KMS-11 (cell line): ENCODE data around the gene ISG15.

ENCODE experiments used
- H2AFZ ChIP-seq: fragments of 200-600 bp; sonication (generic); 2 replicates; pipeline ENCODE4 v1.6.1; 2016; ENCODE audit warnings: antibody characterized with exemption, mixed run types, low read depth
- H3K27ac ChIP-seq: fragments of 200-600 bp; sonication (generic); 2 replicates; pipeline ENCODE4 v1.6.1; 2016; ENCODE audit warnings: mild to moderate bottlenecking, mixed run types
- H3K27me3 ChIP-seq: fragments of 200-600 bp; sonication (generic); 2 replicates; pipeline ENCODE4 v1.6.1; 2017; ENCODE audit warnings: mild to moderate bottlenecking, low read depth, mixed run types, moderate library complexity; ENCODE audit not compliant: insufficient read depth
- H3K36me3 ChIP-seq: fragments of 200-600 bp; sonication (generic); 2 replicates; pipeline ENCODE4 v1.6.1; 2017; ENCODE audit warnings: mild to moderate bottlenecking, mixed run types; ENCODE audit not compliant: insufficient read depth
- H3K4me1 ChIP-seq: fragments of 200-600 bp; sonication (generic); 2 replicates; pipeline ENCODE4 v1.6.1; 2016; ENCODE audit warnings: mild to moderate bottlenecking, low read depth, mixed run types; ENCODE audit not compliant: poor library complexity, severe bottlenecking
- H3K4me2 ChIP-seq: fragments of 200-600 bp; sonication (generic); 2 replicates; pipeline ENCODE4 v1.7.0; 2016; ENCODE audit warnings: mild to moderate bottlenecking, mixed run types
- H3K4me3 ChIP-seq: fragments of 200-600 bp; sonication (generic); IDR thresholded peaks from 2 replicates; pipeline ENCODE4 v1.6.1; 2017; ENCODE audit warnings: low read depth, low read length, mixed read lengths; ENCODE audit not compliant: insufficient read depth
- H3K79me2 ChIP-seq: fragments of 200-600 bp; sonication (generic); 2 replicates; pipeline ENCODE4 v1.6.1; 2016; ENCODE audit warnings: low read depth, mixed run types; ENCODE audit not compliant: insufficient read depth
- H3K9ac ChIP-seq: fragments of 200-600 bp; sonication (generic); 2 replicates; pipeline ENCODE4 v1.6.1; 2016; ENCODE audit warnings: mild to moderate bottlenecking, mixed run types
- H4K20me1 ChIP-seq: fragments of 200-600 bp; sonication (generic); 2 replicates; pipeline ENCODE4 v1.6.1; 2016; ENCODE audit warnings: mild to moderate bottlenecking, mixed run types; ENCODE audit not compliant: insufficient read depth
- TF ChIP-seq, protein P1 (sequence below): fragments of 200-600 bp; sonication (generic); conservative IDR thresholded peaks from 2 replicates; pipeline ENCODE4 v1.6.1; 2017; ENCODE audit warnings: low read depth, mild to moderate bottlenecking, antibody characterized with exemption, low read length, moderate library complexity, mixed read lengths

The ISG15 gene

DNA sequence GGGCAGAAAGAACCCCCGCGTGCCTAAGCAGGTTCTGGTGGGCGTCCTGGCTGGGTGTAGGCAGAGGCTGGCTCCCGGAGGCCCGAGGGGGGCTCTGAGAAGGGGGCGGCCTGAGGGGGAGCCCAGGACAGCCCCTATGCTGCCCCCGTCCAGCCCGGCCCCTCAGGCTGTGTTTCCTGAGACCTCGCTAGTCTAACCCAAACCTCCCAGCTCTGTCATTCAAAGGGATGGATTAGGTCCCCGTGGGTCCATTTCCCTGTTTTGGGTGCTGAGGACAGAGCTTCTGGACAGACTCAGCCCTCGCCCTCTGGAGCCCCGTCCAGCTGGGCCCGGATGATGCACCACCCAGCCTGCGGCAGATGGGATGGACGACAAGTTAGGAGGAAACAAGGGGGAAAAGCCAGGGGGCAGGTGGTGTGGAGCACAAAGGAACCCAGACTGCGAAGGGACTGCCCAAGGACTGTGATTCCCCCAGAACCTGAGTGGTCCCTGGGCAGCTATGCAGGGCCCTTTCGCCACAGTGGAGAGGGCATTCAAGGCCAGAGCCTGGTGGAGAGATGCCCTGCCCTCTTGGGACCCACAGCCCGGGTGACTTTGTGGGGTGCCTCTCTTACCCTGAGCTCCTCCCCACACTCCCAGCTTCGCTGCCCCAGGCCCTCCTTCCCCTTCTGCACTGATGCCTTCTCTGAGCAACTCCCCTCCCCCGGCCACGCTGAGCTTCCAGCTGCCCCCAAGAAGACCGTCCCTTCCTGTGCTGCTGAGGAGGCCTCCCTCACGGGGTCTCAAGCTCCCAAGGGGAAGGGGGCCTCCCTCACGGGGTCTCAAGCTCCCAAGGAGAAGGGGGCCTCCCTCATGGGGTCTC, 16.2 kb upstream of the ISG15 start:
- peaks cover 4% of the 10 kb centered on the region for H3K4me1 ChIP-seq
- no peak overlapping the region for H3K27ac ChIP-seq
- no peak overlapping the region for H3K4me2 ChIP-seq
- no peak overlapping the region for H2AFZ ChIP-seq
- H3K9ac ChIP-seq = no peak overlapping the region
- H3K36me3 ChIP-seq = no peaks in the 10 kb centered on the region
- no peaks in the 10 kb centered on the region for H4K20me1 ChIP-seq
- H3K79me2 ChIP-seq = no peaks in the 10 kb centered on the region
- TF ChIP-seq, protein P1, sequence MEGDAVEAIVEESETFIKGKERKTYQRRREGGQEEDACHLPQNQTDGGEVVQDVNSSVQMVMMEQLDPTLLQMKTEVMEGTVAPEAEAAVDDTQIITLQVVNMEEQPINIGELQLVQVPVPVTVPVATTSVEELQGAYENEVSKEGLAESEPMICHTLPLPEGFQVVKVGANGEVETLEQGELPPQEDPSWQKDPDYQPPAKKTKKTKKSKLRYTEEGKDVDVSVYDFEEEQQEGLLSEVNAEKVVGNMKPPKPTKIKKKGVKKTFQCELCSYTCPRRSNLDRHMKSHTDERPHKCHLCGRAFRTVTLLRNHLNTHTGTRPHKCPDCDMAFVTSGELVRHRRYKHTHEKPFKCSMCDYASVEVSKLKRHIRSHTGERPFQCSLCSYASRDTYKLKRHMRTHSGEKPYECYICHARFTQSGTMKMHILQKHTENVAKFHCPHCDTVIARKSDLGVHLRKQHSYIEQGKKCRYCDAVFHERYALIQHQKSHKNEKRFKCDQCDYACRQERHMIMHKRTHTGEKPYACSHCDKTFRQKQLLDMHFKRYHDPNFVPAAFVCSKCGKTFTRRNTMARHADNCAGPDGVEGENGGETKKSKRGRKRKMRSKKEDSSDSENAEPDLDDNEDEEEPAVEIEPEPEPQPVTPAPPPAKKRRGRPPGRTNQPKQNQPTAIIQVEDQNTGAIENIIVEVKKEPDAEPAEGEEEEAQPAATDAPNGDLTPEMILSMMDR = no peak
- H3K27me3 ChIP-seq = peaks cover 67% of the 10 kb centered on the region
- no peak overlapping the region for H3K4me3 ChIP-seq

DNA sequence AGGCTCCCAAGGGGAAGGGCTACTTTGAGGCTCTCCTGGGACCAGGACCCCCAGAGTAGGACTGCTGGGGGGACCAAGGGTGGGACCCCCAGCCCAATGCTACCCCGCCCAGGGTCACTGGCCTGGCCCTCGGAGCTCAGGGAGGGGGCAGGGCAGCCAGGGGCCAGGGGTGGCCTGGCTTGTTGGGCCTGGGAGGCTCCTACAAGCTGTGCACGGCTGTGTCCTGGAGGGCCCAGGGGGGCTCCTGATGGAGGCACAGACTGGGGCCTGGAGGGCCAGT, 15.6 kb upstream of the ISG15 start:
- Histone ChIP-seq H3K36me3 (no peaks in the 10 kb centered on the region), H2AFZ (no peak overlapping the region), H3K27me3 (peaks cover 66% of the 10 kb centered on the region), H4K20me1 (no peaks in the 10 kb centered on the region), H3K27ac (no peak overlapping the region), H3K4me3 (no peak overlapping the region), H3K4me1 (peaks cover 4% of the 10 kb centered on the region), H3K4me2 (no peak overlapping the region), H3K79me2 (no peaks in the 10 kb centered on the region), H3K9ac (no peak overlapping the region)
- TF ChIP-seq, protein P1 = no peak

DNA sequence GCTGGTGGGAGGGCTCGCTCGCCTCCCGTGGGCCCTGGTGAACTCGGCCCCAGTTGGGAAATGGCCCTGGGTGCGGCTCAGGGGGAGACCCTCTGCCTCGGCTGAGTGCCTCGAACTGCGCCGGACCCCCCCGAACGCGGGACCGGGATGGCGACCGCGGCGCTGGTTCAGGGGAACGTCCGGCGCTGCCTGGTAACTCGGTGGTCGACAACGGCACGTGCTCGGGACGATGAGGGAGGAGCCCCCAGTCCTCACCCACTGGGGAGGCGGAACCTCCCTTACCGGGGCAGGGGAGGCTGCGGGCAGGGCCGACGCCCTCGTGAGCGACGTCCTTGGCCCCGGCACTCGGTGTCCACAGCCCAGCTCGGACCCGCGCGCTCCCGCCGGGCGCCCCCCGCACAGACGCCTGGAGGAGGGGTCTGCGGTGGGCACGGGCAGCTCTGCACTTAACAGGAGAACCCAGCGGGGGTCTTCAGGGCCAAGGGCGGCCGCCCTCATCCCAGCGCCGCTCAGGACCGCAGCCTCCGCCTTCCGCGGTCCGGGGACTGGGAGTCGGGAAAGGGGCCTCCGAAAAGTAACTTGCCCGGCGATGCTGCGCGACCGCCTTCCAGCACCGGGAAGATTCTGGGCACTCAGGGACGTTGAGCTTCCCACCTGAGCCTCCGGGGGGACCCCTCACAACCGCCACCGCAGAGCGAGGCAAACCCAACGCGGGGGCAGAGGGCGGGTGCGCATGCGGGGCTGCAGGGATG, 15.1 kb upstream of the ISG15 start:
- H3K79me2 ChIP-seq = no peaks in the 10 kb centered on the region
- H3K9ac ChIP-seq = no peak overlapping the region
- H2AFZ ChIP-seq = no peak overlapping the region
- H3K4me1 ChIP-seq = peaks cover 4% of the 10 kb centered on the region
- H3K27me3 ChIP-seq = peaks cover 67% of the 10 kb centered on the region
- H3K36me3 ChIP-seq = no peaks in the 10 kb centered on the region
- H3K4me3 ChIP-seq = no peak overlapping the region
- TF ChIP-seq, protein P1 = no peak
- H3K4me2 ChIP-seq = no peak overlapping the region
- no peaks in the 10 kb centered on the region for H4K20me1 ChIP-seq
- H3K27ac ChIP-seq = no peak overlapping the region

DNA sequence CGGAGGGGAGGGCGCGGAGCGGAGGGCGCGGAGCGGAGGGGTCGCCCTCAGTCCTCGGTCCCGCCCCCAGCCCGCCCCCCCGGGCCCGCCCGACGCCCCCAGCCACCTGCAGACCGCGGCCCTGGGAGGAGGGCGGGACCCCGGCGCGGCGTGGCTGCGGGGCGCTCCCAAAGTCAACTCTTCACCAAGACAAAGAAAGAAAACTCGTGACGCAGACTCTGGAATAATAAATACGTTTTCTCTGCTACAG, 14.6 kb upstream of the ISG15 start:
- TF ChIP-seq, protein P1 = no peak
- Histone ChIP-seq H2AFZ (no peak overlapping the region), H3K27me3 (peaks cover 67% of the 10 kb centered on the region), H3K36me3 (no peaks in the 10 kb centered on the region), H3K9ac (no peak overlapping the region), H3K4me1 (peaks cover 4% of the 10 kb centered on the region), H3K4me3 (no peak overlapping the region), H3K79me2 (no peaks in the 10 kb centered on the region), H3K27ac (no peak overlapping the region), H3K4me2 (no peak overlapping the region), H4K20me1 (no peaks in the 10 kb centered on the region)
